Measurements from ENCODE around the gene B3GNT7. TPM values are rescaled to one million over a fixed set of nuclear protein-coding genes. Genes with fewer than 3 reads are reported as not detected.

The B3GNT7 gene
- total and polyA plus RNA-seq, 2 experiments from 2014 or later, result 44.2 to 89.4 TPM

GRCh38 chr2:231348704-231349373 lies 46.7 kb upstream of the B3GNT7 start:
- no peaks in the 10 kb centered on the region for H3K9me2 ChIP-seq (ENCODE audit: insufficient read depth)
- H3K36me3 Mint-ChIP-seq (ENCODE audit: low read depth), result peaks cover 9% of the 10 kb centered on the region
- no peak overlapping the region for H3K4me2 ChIP-seq
- no peak for ATAC-seq
- H3K36me3 ChIP-seq (ENCODE audit: insufficient read depth), result no peaks in the 10 kb centered on the region
- no peaks in the 10 kb centered on the region for H3F3A ChIP-seq (replicated peaks; ENCODE audit: low read depth)
- peaks cover 10% of the 10 kb centered on the region; the same call in 1 of the 3 replicates for H3K4me1 Mint-ChIP-seq
- no peak overlapping the region for H3K4me3 ChIP-seq
- H3K27me3 ChIP-seq (ENCODE audit: insufficient read depth), result no peaks in the 10 kb centered on the region
- DNase-seq (ENCODE audit: low spot score), result no peak
- TF ChIP-seq REST (IDR thresholded peaks at IDR 0.05; ENCODE audit: unreplicated experiment), result no peak
- no peak for TF ChIP-seq POLR2AphosphoS5 (IDR thresholded peaks at IDR 0.05; ENCODE audit: low read depth)
- TF ChIP-seq ZNF331 (CRISPR knock-in tag; IDR thresholded peaks at IDR 0.05; ENCODE audit: low read depth), result no peak
- no peak for TF ChIP-seq CREB1 (CRISPR knock-in tag; IDR thresholded peaks at IDR 0.05; ENCODE audit: low read depth)
- TF ChIP-seq JUNB (IDR thresholded peaks at IDR 0.05; ENCODE audit: unreplicated experiment), result no peak
- TF ChIP-seq EZH2 (IDR thresholded peaks at IDR 0.05; ENCODE audit: low read depth, unreplicated experiment), result no peak
- TF ChIP-seq EZH2phosphoT487 (IDR thresholded peaks at IDR 0.05; ENCODE audit: unreplicated experiment), result no peak
- no peak for TF ChIP-seq ZNF114 (CRISPR knock-in tag; IDR thresholded peaks at IDR 0.05)
- no peak for TF ChIP-seq ETS1 (IDR thresholded peaks at IDR 0.05)
- no peak for TF ChIP-seq STAT1 (IDR thresholded peaks at IDR 0.05; ENCODE audit: unreplicated experiment)
- no peak for TF ChIP-seq ZNF462 (CRISPR knock-in tag; IDR thresholded peaks at IDR 0.05)
- TF ChIP-seq CTCF (conservative IDR thresholded peaks at IDR 0.05; ENCODE audit: low read depth in 2 of 2), result no peak
- no peak for TF ChIP-seq NANOG (IDR thresholded peaks at IDR 0.05; ENCODE audit: borderline replicate concordance)
- no peak overlapping the region for H2AFZ ChIP-seq
- H3K27ac ChIP-seq (ENCODE audit: low read depth), result no peak overlapping the region
- no peaks in the 10 kb centered on the region for H3K79me2 ChIP-seq (replicated peaks; ENCODE audit: insufficient read depth)
- H3K27ac Mint-ChIP-seq, result no peak overlapping the region
- no peaks in the 10 kb centered on the region for H4K20me1 ChIP-seq (replicated peaks; ENCODE audit: insufficient read depth)
- peaks cover 4% of the 10 kb centered on the region for H3K27me3 Mint-ChIP-seq (ENCODE audit: insufficient read depth, low read depth, poor library complexity)
- no peaks in the 10 kb centered on the region for H3K9me3 Mint-ChIP-seq
- no peak overlapping the region for H3K4me3 Mint-ChIP-seq
- H3K4me1 ChIP-seq (ENCODE audit: insufficient read depth), result no peaks in the 10 kb centered on the region
